WTC11 (cell line): ENCODE results near the gene FREY1. TPM values are rescaled to one million over a fixed set of nuclear protein-coding genes. Genes with fewer than 3 reads are reported as not detected.

Experiments used
- ATAC-seq: fragments of 200-7000 bp; cut with Tn5 transposase; 2 replicates; pipeline ENCODE4 v1.10.0; 2021; ENCODE audit warnings: mild to moderate bottlenecking, moderate library complexity
- CTCF ChIA-PET: fragments of 300-600 bp; sonication (Branson Sonifier 250); formaldehyde crosslinking; loops from one replicate; lab custom pipeline; 2021; ENCODE audit warnings: antibody characterized with exemption; lab: Charles Lee
- POLR2A ChIA-PET: fragments of 350-600 bp; sonication (Branson Sonifier 250); formaldehyde crosslinking; loops from one replicate; lab custom pipeline; 2021; ENCODE audit warnings: antibody characterized with exemption; lab: Charles Lee
- DNase-seq: peaks from one replicate; pipeline ENCODE4 v3.0.0; 2021; ENCODE audit warnings: low spot score
- H3K27ac Mint-ChIP-seq: 2 replicates; pipeline ENCODE4 v1.8.0; 2021; ENCODE audit warnings: mixed read lengths
- H3K27me3 Mint-ChIP-seq: 2 replicates; pipeline ENCODE4 v1.8.0; 2021; ENCODE audit warnings: low read depth, mild to moderate bottlenecking, moderate library complexity, mixed read lengths
- H3K36me3 Mint-ChIP-seq: 2 replicates; pipeline ENCODE4 v1.8.0; 2021; ENCODE audit warnings: mixed read lengths
- H3K4me1 Mint-ChIP-seq: 2 replicates; pipeline ENCODE4 v1.8.0; 2022; ENCODE audit warnings: mixed read lengths
- H3K4me3 Mint-ChIP-seq: 2 replicates; pipeline ENCODE4 v1.8.0; 2021; ENCODE audit warnings: mild to moderate bottlenecking, moderate library complexity, mixed read lengths
- H3K9me3 Mint-ChIP-seq: 2 replicates; pipeline ENCODE4 v1.8.0; 2021; ENCODE audit warnings: mixed read lengths
- ARID4B ChIP-seq: sonication (generic); formaldehyde crosslinking; IDR thresholded peaks from 2 replicates; pipeline ENCODE4 v1.8.0; 2023; ENCODE audit warnings: missing genetic modification reagents, mild to moderate bottlenecking, borderline replicate concordance
- E2F1 ChIP-seq: sonication (generic); formaldehyde crosslinking; IDR thresholded peaks from 2 replicates; pipeline ENCODE4 v1.8.0; 2022; ENCODE audit warnings: mild to moderate bottlenecking, missing genetic modification reagents
- ETV6 ChIP-seq: sonication (generic); formaldehyde crosslinking; IDR thresholded peaks from 2 replicates; pipeline ENCODE4 v1.8.1; 2022; ENCODE audit warnings: mild to moderate bottlenecking, missing genetic modification reagents
- GRHL2 ChIP-seq: fragments of 250-450 bp; sonication (Bioruptor Pico); IDR thresholded peaks from 2 replicates; pipeline ENCODE4 v1.8.0; 2022; ENCODE audit warnings: mild to moderate bottlenecking, moderate library complexity; ENCODE audit not compliant: insufficient replicate concordance, severe bottlenecking
- MYBL2 ChIP-seq: sonication (generic); formaldehyde crosslinking; IDR thresholded peaks from 2 replicates; pipeline ENCODE4 v1.8.1; 2023; ENCODE audit warnings: mild to moderate bottlenecking, moderate library complexity, missing genetic modification reagents
- total RNA-seq: library from RNA; stranded (reverse); gene quantifications from 3 replicates; pipeline ENCODE4 v1.2.3, GENCODE V29; 2021
- TF ChIP-seq, protein P1 (sequence below): sonication (generic); formaldehyde crosslinking; IDR thresholded peaks from 2 replicates; pipeline ENCODE4 v1.8.0; 2022; ENCODE audit warnings: mild to moderate bottlenecking, missing genetic modification reagents
- TF ChIP-seq, protein P2 (sequence below): sonication (generic); formaldehyde crosslinking; IDR thresholded peaks from 2 replicates; pipeline ENCODE4 v1.8.1; 2023; ENCODE audit warnings: mild to moderate bottlenecking, missing genetic modification reagents
- TF ChIP-seq, protein P3 (sequence below): fragments of 250-450 bp; sonication (Bioruptor Pico); IDR thresholded peaks from 2 replicates; pipeline ENCODE4 v1.8.0; 2021; ENCODE audit warnings: mild to moderate bottlenecking
- TF ChIP-seq, protein P4 (sequence below): sonication (generic); formaldehyde crosslinking; IDR thresholded peaks from 2 replicates; pipeline ENCODE4 v1.8.1; 2023; ENCODE audit warnings: mild to moderate bottlenecking, moderate library complexity, missing genetic modification reagents

The FREY1 gene
- total RNA-seq, 1 experiment from 2014 or later: 2.1 TPM

GRCh38 chr11:45933846-45934579 lies 26.9 kb upstream of the FREY1 start:
- Mint-ChIP-seq H3K27ac (no peak overlapping the region), H3K4me1 (peaks cover 10% of the 10 kb centered on the region), H3K9me3 (no peaks in the 10 kb centered on the region), H3K36me3 (peaks cover 13% of the 10 kb centered on the region), H3K4me3 (no peak overlapping the region), H3K27me3 (no peaks in the 10 kb centered on the region; the same call in 1 of the 2 replicates)
- DNase-seq: no peak
- ChIA-PET POLR2A (no interaction called here), CTCF (interaction anchor here (0.7 kb wide), 2 partner anchors 31 to 72 kb away, joined by 3 read pairs; no protein-coding TSS in a partner anchor)
- ATAC-seq: no peak
- TF ChIP-seq ARID4B (CRISPR knock-in tag) (no peak), E2F1 (CRISPR knock-in tag) (no peak), ETV6 (CRISPR knock-in tag) (no peak), GRHL2 (CRISPR knock-in tag) (no peak), MYBL2 (no peak)
- TF ChIP-seq, protein P1, sequence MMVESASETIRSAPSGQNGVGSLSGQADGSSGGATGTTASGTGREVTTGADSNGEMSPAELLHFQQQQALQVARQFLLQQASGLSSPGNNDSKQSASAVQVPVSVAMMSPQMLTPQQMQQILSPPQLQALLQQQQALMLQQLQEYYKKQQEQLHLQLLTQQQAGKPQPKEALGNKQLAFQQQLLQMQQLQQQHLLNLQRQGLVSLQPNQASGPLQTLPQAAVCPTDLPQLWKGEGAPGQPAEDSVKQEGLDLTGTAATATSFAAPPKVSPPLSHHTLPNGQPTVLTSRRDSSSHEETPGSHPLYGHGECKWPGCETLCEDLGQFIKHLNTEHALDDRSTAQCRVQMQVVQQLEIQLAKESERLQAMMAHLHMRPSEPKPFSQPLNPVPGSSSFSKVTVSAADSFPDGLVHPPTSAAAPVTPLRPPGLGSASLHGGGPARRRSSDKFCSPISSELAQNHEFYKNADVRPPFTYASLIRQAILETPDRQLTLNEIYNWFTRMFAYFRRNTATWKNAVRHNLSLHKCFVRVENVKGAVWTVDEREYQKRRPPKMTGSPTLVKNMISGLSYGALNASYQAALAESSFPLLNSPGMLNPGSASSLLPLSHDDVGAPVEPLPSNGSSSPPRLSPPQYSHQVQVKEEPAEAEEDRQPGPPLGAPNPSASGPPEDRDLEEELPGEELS: no peak
- TF ChIP-seq, protein P2, sequence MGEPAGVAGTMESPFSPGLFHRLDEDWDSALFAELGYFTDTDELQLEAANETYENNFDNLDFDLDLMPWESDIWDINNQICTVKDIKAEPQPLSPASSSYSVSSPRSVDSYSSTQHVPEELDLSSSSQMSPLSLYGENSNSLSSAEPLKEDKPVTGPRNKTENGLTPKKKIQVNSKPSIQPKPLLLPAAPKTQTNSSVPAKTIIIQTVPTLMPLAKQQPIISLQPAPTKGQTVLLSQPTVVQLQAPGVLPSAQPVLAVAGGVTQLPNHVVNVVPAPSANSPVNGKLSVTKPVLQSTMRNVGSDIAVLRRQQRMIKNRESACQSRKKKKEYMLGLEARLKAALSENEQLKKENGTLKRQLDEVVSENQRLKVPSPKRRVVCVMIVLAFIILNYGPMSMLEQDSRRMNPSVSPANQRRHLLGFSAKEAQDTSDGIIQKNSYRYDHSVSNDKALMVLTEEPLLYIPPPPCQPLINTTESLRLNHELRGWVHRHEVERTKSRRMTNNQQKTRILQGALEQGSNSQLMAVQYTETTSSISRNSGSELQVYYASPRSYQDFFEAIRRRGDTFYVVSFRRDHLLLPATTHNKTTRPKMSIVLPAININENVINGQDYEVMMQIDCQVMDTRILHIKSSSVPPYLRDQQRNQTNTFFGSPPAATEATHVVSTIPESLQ (CRISPR knock-in tag): no peak
- TF ChIP-seq, protein P3, sequence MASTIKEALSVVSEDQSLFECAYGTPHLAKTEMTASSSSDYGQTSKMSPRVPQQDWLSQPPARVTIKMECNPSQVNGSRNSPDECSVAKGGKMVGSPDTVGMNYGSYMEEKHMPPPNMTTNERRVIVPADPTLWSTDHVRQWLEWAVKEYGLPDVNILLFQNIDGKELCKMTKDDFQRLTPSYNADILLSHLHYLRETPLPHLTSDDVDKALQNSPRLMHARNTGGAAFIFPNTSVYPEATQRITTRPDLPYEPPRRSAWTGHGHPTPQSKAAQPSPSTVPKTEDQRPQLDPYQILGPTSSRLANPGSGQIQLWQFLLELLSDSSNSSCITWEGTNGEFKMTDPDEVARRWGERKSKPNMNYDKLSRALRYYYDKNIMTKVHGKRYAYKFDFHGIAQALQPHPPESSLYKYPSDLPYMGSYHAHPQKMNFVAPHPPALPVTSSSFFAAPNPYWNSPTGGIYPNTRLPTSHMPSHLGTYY (CRISPR knock-in tag): no peak
- TF ChIP-seq, protein P4, sequence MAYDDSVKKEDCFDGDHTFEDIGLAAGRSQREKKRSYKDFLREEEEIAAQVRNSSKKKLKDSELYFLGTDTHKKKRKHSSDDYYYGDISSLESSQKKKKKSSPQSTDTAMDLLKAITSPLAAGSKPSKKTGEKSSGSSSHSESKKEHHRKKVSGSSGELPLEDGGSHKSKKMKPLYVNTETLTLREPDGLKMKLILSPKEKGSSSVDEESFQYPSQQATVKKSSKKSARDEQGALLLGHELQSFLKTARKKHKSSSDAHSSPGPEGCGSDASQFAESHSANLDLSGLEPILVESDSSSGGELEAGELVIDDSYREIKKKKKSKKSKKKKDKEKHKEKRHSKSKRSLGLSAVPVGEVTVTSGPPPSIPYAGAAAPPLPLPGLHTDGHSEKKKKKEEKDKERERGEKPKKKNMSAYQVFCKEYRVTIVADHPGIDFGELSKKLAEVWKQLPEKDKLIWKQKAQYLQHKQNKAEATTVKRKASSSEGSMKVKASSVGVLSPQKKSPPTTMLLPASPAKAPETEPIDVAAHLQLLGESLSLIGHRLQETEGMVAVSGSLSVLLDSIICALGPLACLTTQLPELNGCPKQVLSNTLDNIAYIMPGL: no peak
- TF ChIP-seq, all 79 proteins: peak for 0
